Neural progenitor cell (in vitro differentiated cells): ENCODE measurements around the gene BCKDK.

ENCODE experiments used
- CTCF ChIP-seq: fragments of 200-600 bp; sonication (generic); IDR thresholded peaks from 2 replicates; pipeline ENCODE4 v1.5.1; 2017; ENCODE audit warnings: antibody characterized with exemption, mild to moderate bottlenecking
- EZH2phosphoT487 ChIP-seq: fragments of 200-600 bp; sonication (generic); IDR thresholded peaks from 2 replicates; pipeline ENCODE4 v1.6.1; 2017; ENCODE audit warnings: antibody characterized with exemption

- TF ChIP-seq CTCF (no peak), EZH2phosphoT487 (no peak)
Measured at GRCh38 chr16:31138621-31139578, 30.7 kb downstream of the BCKDK start.
